Nephron progenitor cell (in vitro differentiated cells): ENCODE data around the gene FGF1.

ENCODE experiments used
- DNase-seq: peaks from one replicate; pipeline ENCODE4 v3.0.0; 2021
- H3K27ac Mint-ChIP-seq: 2 replicates; pipeline ENCODE4 v1.8.0; 2021; ENCODE audit warnings: mild to moderate bottlenecking, moderate library complexity, mixed read lengths
- H3K27me3 Mint-ChIP-seq: 2 replicates; pipeline ENCODE4 v1.8.0; 2021; ENCODE audit warnings: mild to moderate bottlenecking, low read depth, mixed read lengths; ENCODE audit not compliant: poor library complexity
- H3K36me3 Mint-ChIP-seq: 2 replicates; pipeline ENCODE4 v1.8.0; 2021; ENCODE audit warnings: low read depth, mixed read lengths
- H3K4me1 Mint-ChIP-seq: 2 replicates; pipeline ENCODE4 v1.8.0; 2021; ENCODE audit warnings: mixed read lengths
- H3K4me3 Mint-ChIP-seq: 2 replicates; pipeline ENCODE4 v1.8.0; 2021; ENCODE audit warnings: mild to moderate bottlenecking, moderate library complexity, mixed read lengths
- H3K9me3 Mint-ChIP-seq: 2 replicates; pipeline ENCODE4 v1.8.0; 2021; ENCODE audit warnings: mild to moderate bottlenecking, moderate library complexity, mixed read lengths
- TF ChIP-seq, protein P1 (sequence below): fragments of 200-600 bp; sonication (generic); IDR thresholded peaks from 2 replicates; pipeline ENCODE4 v1.5.0; 2021; ENCODE audit warnings: antibody characterized with exemption

FGF1 gene

DNA sequence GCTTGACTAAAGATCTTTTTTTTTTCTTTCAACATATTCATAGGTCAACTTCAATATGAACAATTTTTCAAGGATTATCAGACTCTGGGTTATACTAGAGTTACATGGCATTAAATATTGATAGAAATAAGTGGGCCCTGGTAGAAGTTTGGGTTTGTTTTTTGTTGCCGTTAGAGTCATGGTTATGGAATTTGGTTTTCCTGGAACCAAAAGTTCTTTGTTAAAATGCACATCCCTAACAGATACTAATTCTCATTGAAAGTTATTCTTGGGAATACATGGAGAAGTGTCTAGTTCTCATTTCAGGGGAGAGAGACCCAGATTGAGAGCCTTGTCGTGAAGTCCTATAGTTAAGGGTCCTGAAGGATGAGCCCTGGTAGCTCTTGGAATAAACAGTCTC is 124.9 kb downstream of the FGF1 start:
- Mint-ChIP-seq H3K9me3 (peaks cover 7% of the 10 kb centered on the region), H3K36me3 (peaks cover 8% of the 10 kb centered on the region), H3K4me3 (no peak overlapping the region), H3K4me1 (peaks cover 19% of the 10 kb centered on the region), H3K27ac (no peak overlapping the region), H3K27me3 (peaks cover 3% of the 10 kb centered on the region)
- TF ChIP-seq, protein P1, sequence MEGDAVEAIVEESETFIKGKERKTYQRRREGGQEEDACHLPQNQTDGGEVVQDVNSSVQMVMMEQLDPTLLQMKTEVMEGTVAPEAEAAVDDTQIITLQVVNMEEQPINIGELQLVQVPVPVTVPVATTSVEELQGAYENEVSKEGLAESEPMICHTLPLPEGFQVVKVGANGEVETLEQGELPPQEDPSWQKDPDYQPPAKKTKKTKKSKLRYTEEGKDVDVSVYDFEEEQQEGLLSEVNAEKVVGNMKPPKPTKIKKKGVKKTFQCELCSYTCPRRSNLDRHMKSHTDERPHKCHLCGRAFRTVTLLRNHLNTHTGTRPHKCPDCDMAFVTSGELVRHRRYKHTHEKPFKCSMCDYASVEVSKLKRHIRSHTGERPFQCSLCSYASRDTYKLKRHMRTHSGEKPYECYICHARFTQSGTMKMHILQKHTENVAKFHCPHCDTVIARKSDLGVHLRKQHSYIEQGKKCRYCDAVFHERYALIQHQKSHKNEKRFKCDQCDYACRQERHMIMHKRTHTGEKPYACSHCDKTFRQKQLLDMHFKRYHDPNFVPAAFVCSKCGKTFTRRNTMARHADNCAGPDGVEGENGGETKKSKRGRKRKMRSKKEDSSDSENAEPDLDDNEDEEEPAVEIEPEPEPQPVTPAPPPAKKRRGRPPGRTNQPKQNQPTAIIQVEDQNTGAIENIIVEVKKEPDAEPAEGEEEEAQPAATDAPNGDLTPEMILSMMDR, result no peak
- DNase-seq, result no peak

DNA sequence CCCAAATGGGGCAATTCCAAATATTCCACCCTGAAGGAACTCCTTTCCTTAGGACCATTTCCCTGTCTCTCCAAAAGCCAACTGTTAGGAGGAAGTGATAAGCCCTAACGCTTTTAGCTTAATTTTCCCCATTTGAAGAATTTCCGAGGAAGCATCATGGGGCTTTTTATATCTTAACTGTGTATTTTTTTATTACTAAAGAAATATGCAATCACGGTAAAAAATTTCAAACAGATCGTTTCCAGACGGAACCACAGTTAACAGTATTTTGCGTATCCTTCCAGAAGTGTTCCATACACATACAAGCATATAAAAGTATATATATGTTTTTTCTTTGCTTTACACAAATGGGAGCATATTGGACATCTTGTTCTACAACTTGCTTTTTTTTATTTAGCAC is 133.8 kb downstream of the FGF1 start:
- Mint-ChIP-seq H3K4me3 (peak overlapping the region; percentile 75), H3K36me3 (no peaks in the 10 kb centered on the region), H3K27ac (peak overlapping the region; percentile 31), H3K9me3 (no peaks in the 10 kb centered on the region), H3K27me3 (peaks cover 21% of the 10 kb centered on the region), H3K4me1 (peaks cover 45% of the 10 kb centered on the region)
- TF ChIP-seq, protein P1, result no peak
- no peak for DNase-seq

DNA sequence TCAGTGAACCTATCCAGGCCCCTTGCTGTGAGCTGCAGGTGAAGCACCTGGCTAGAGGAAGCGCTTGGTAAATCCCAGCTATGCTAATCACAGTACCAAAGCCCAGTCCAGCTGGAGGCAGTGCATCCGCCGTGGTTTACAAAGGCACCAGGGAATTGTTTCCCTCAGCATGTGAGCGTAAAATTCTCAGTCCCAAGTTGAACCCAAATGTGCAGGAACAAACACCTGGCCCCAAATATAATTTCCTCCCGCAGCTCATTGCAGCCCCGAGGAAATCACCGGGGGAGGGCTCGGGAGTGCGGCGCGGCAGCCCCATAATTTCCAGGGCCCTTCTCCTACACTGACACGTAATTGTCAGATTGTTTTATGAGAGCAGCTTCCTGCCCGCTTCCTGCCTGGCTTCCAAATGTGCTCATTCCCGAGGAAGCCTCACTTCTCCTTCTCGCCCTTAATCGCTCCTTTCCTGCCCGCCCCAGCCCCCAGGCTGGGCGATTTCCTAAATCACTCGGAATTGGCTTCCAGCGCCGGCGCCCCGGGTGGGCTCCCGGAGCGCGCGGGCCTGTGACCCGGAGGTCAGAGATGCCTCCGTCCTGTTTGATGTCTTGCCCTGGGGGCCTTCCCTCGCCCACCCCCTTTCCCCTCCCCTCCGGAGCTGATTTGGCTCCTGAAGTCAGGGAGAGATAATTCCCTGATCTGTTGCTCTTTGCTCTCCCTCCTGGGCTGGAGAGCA is 134.4 kb downstream of the FGF1 start:
- H3K9me3 Mint-ChIP-seq, result no peaks in the 10 kb centered on the region
- no peaks in the 10 kb centered on the region for H3K36me3 Mint-ChIP-seq
- DNase-seq, result peak; percentile 81
- peaks cover 45% of the 10 kb centered on the region for H3K4me1 Mint-ChIP-seq
- H3K27me3 Mint-ChIP-seq, result peaks cover 21% of the 10 kb centered on the region
- peak overlapping the region; percentile 31 for H3K27ac Mint-ChIP-seq
- TF ChIP-seq, protein P1, result no peak
- peak overlapping the region; percentile 75 for H3K4me3 Mint-ChIP-seq

DNA sequence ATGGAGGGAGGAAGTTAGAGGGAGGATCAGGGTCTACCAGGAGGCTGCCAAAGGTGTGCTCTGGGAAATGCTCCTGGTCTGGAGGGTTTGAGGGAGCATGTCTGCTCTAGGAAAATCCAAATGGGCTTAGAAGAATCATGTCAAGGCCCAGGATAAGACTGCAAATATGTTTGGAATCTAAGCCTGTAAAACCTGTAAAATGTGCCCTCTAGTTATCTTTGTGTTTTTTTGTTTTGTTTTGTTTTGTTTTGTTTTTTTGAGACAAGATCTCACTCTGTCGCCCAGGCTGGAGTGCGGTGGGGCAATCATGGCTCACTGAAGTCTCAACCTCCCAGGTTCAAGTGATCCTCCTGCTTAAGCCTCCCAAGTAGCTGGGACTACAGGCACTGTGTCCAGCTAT is 135.4 kb downstream of the FGF1 start:
- Mint-ChIP-seq H3K9me3 (no peaks in the 10 kb centered on the region), H3K27me3 (peaks cover 21% of the 10 kb centered on the region), H3K27ac (no peak overlapping the region), H3K36me3 (no peaks in the 10 kb centered on the region), H3K4me1 (peaks cover 48% of the 10 kb centered on the region), H3K4me3 (no peak overlapping the region)
- DNase-seq, result no peak
- TF ChIP-seq, protein P1, result no peak

DNA sequence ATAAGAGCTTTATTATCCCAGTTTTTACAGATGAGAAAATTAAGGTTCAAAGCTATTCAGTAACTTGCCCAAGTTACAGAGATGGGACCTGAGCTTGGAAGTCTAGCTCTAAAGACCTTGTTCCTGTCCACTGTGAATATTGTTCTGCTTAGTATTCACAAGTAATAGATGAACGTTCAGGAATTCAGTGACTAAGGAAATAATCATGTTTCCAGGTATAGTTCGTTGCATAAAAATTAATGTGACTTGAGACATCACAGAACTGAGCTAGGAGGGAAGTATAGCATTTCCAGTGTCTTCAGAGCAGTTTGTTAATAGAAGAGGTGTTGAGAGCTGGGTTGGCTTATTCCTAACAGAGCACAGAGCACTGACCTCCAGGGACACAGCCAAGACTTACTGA is 136.1 kb downstream of the FGF1 start:
- peaks cover 54% of the 10 kb centered on the region for H3K4me1 Mint-ChIP-seq

More for the DNA sequence above, 136.1 kb downstream of the FGF1 start:
- no peak for DNase-seq
- Mint-ChIP-seq H3K27me3 (peaks cover 21% of the 10 kb centered on the region), H3K4me3 (no peak overlapping the region), H3K36me3 (no peaks in the 10 kb centered on the region), H3K27ac (no peak overlapping the region), H3K9me3 (no peaks in the 10 kb centered on the region)
- TF ChIP-seq, protein P1, result no peak
